ENCODE results near the gene AFF2.

The AFF2 gene

GRCh38 chrX:148741441-148741840, 241.0 kb downstream of the AFF2 start:
- no peak for DNase-seq (ENCODE audit: low spot score)

- no peak for DNase-seq (ENCODE audit: low spot score)
Observed at GRCh38 chrX:148755111-148755510, 254.7 kb downstream of the AFF2 start.

- no peak for DNase-seq (ENCODE audit: low spot score)
Observed at GRCh38 chrX:148763896-148764295, 263.5 kb downstream of the AFF2 start.

- DNase-seq (ENCODE audit: low spot score): no peak
Observed at GRCh38 chrX:148768296-148768695, 267.9 kb downstream of the AFF2 start.

GRCh38 chrX:148771440-148771839, 271.0 kb downstream of the AFF2 start:
- DNase-seq (ENCODE audit: low spot score): no peak

- no peak for DNase-seq (ENCODE audit: low spot score)
Observed at GRCh38 chrX:148774276-148774675, 273.9 kb downstream of the AFF2 start.

- no peak for DNase-seq (ENCODE audit: low spot score)
Observed at GRCh38 chrX:148784137-148784536, 283.7 kb downstream of the AFF2 start.

GRCh38 chrX:148784856-148785255, 284.4 kb downstream of the AFF2 start:
- peak; percentile 30 for DNase-seq (ENCODE audit: low spot score)

- no peak for DNase-seq (ENCODE audit: low spot score)
Observed at GRCh38 chrX:148785256-148785655, 284.8 kb downstream of the AFF2 start.

- no peak for DNase-seq (ENCODE audit: low spot score)
Observed at GRCh38 chrX:148788449-148788848, 288.0 kb downstream of the AFF2 start.

GRCh38 chrX:148794350-148794749, 293.9 kb downstream of the AFF2 start:
- DNase-seq (ENCODE audit: low spot score): no peak

GRCh38 chrX:148804579-148805355, 304.4 kb downstream of the AFF2 start:
- DNase-seq (ENCODE audit: low spot score): peak; percentile 7

- no peak for DNase-seq (ENCODE audit: low spot score)
Observed at GRCh38 chrX:148806145-148806870, 305.9 kb downstream of the AFF2 start.

GRCh38 chrX:148808833-148809232, 308.4 kb downstream of the AFF2 start:
- no peak for DNase-seq (ENCODE audit: low spot score)

GRCh38 chrX:148811236-148811635, 310.8 kb downstream of the AFF2 start:
- peak; percentile 50 for DNase-seq (ENCODE audit: low spot score)

GRCh38 chrX:148813422-148813821, 313.0 kb downstream of the AFF2 start:
- no peak for DNase-seq (ENCODE audit: low spot score)

GRCh38 chrX:148813967-148814366, 313.6 kb downstream of the AFF2 start:
- DNase-seq (ENCODE audit: low spot score): no peak

GRCh38 chrX:148815218-148815961, 315.0 kb downstream of the AFF2 start:
- DNase-seq (ENCODE audit: low spot score): no peak

- no peak for DNase-seq (ENCODE audit: low spot score)
Observed at GRCh38 chrX:148823986-148824385, 323.6 kb downstream of the AFF2 start.

- no peak for DNase-seq (ENCODE audit: low spot score)
Observed at GRCh38 chrX:148825696-148826095, 325.3 kb downstream of the AFF2 start.

- no peak for DNase-seq (ENCODE audit: low spot score)
Observed at GRCh38 chrX:148836741-148837140, 336.3 kb downstream of the AFF2 start.

GRCh38 chrX:148850631-148851030, 350.2 kb downstream of the AFF2 start:
- no peak for DNase-seq (ENCODE audit: low spot score)

- DNase-seq (ENCODE audit: low spot score): no peak
Observed at GRCh38 chrX:148854306-148854705, 353.9 kb downstream of the AFF2 start.
